NT2/D1 (cell line): ENCODE measurements around the gene RGS19.
A peak's percentile ranks its signal among the peaks of the same experiment; 100 is the strongest.
"Not testable (repeated sequence)": the region's sequence is repeated elsewhere in the genome, so short reads cannot be mapped to it uniquely, and the experiment has no call there.

Source experiments
- DNase-seq: peaks from one replicate; pipeline ENCODE4 v3.0.0-alpha.2; 2011; ENCODE audit warnings: low read depth, low spot score
- H3K27me3 ChIP-seq: 2 replicates; pipeline ENCODE4 v1.6.0; 2011; ENCODE audit warnings: mild to moderate bottlenecking; ENCODE audit not compliant: insufficient read length, insufficient read depth
- H3K36me3 ChIP-seq: 2 replicates; pipeline ENCODE4 v1.6.1; 2011; ENCODE audit warnings: mild to moderate bottlenecking, low read length, mixed read lengths; ENCODE audit not compliant: insufficient read depth, insufficient read length
- H3K4me1 ChIP-seq: 2 replicates; pipeline ENCODE4 v1.5.1; 2011; ENCODE audit not compliant: insufficient read depth, insufficient read length
- H3K4me3 ChIP-seq: 2 replicates; pipeline ENCODE4 v1.5.1; 2011; ENCODE audit warnings: low read depth; ENCODE audit not compliant: insufficient read length
- H3K9ac ChIP-seq: 2 replicates; pipeline ENCODE4 v1.6.0; 2011; ENCODE audit warnings: low read depth; ENCODE audit not compliant: insufficient read length
- H3K9me3 ChIP-seq: 2 replicates; pipeline ENCODE4 v1.5.1; 2011; ENCODE audit warnings: mild to moderate bottlenecking, low read length; ENCODE audit not compliant: insufficient read depth
- SUZ12 ChIP-seq: IDR thresholded peaks from 2 replicates; pipeline ENCODE4 v1.6.1; 2011; ENCODE audit not compliant: insufficient read length, insufficient read depth; ENCODE audit errors: extremely low read depth
- YY1 ChIP-seq: IDR thresholded peaks from 2 replicates; pipeline ENCODE4 v1.6.1; 2011; ENCODE audit not compliant: insufficient read length, insufficient read depth
- ZNF274 ChIP-seq: IDR thresholded peaks from 2 replicates; pipeline ENCODE4 v1.6.1; 2011; ENCODE audit warnings: mild to moderate bottlenecking, low read depth, low read length

Gene RGS19

DNA sequence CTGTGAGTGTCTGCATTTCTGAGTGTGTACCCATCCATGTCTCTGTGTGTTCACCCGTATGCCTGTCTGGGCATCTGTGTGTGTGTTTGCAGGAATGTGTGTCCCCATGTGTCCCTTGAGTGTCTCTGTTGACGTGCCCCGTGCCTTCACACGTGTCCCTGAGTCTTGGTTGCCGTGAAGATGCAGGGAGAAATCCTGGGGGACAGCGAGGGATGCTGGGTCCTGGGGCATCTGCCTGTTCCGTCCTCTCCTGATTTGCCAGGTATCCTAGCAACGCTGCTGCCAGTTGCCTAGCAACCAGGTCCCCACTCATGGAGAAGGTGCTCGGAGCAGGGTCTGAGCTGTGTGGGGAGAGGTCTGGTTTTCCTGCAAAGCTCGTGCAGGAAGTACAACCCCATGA lies 10.8 kb upstream of the RGS19 start:
- H3K36me3 ChIP-seq: no peaks in the 10 kb centered on the region
- no peak for TF ChIP-seq YY1
- no peak for TF ChIP-seq SUZ12
- TF ChIP-seq ZNF274: no peak
- no peak for DNase-seq
- H3K4me3 ChIP-seq: no peak overlapping the region
- H3K9ac ChIP-seq: no peak overlapping the region
- peaks cover 6% of the 10 kb centered on the region; the same call in 1 of the 2 replicates for H3K9me3 ChIP-seq
- peaks cover 36% of the 10 kb centered on the region for H3K27me3 ChIP-seq
- H3K4me1 ChIP-seq: peaks cover 10% of the 10 kb centered on the region

DNA sequence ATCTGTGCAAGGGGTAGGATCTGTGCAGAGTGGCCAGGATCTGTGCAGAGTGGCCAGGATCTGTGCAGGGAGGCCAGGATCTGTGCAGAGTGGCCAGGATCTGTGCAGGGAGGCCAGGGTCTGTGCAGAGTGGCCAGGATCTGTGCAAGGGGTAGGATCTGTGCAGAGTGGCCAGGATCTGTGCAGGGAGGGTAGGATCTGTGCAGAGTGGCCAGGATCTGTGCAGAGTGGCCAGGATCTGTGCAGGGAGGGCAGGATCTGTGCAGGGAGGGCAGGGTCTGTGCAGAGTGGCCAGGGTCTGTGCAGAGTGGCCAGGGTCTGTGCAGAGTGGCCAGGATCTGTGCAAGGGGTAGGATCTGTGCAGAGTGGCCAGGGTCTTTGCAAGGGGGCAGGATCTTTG lies 9.3 kb upstream of the RGS19 start:
- H3K9me3 ChIP-seq, DNase-seq, H3K36me3 ChIP-seq, H3K9ac ChIP-seq, H3K4me3 ChIP-seq: not testable (repeated sequence)
- Histone ChIP-seq H3K4me1 (peaks cover 19% of the 10 kb centered on the region), H3K27me3 (peaks cover 52% of the 10 kb centered on the region)

DNA sequence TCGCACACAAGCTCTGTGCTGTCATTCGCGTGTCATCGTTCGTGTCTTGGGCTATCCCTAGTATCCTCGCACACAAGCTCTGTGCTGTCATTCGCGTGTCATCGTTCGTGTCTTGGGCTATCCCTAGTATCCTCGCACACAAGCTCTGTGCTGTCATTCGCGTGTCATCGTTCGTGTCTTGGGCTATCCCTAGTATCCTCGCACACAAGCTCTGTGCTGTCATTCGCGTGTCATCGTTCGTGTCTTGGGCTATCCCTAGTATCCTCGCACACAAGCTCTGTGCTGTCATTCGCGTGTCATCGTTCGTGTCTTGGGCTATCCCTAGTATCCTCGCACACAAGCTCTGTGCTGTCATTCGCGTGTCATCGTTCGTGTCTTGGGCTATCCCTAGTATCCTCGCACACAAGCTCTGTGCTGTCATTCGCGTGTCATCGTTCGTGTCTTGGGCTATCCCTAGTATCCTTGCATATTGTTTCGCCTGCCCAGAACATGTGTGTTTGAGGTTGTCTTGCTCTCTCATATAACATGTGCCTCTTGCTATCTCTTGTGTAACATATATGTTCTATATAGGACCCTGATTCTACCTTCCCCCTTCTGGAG lies 8.0 kb upstream of the RGS19 start:
- H3K9ac ChIP-seq, DNase-seq, H3K36me3 ChIP-seq, H3K9me3 ChIP-seq, H3K4me3 ChIP-seq: not testable (repeated sequence)
- Histone ChIP-seq H3K4me1 (peaks cover 22% of the 10 kb centered on the region), H3K27me3 (peaks cover 59% of the 10 kb centered on the region)

DNA sequence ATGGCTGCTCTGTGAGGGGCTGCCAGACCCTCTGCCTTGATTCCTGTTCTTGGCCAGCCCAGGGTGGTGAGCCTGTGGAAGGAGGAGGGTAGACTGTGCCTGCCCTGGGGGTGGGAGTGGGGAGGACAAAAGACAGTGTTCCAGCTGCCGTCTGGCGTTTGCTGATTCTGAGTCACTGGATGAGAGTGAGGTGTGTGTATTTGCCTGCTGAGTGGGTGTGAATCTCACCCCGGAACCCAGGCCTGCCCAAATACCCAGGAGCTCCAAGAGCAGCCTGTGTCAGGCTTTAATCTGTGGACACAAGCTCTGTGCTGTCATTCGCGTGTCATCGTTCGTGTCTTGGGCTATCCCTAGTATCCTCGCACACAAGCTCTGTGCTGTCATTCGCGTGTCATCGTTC lies 7.5 kb upstream of the RGS19 start:
- DNase-seq: no peak
- Histone ChIP-seq H3K36me3 (no peaks in the 10 kb centered on the region), H3K27me3 (peaks cover 61% of the 10 kb centered on the region), H3K9ac (no peak overlapping the region), H3K4me3 (no peak overlapping the region), H3K4me1 (peaks cover 23% of the 10 kb centered on the region), H3K9me3 (peaks cover 6% of the 10 kb centered on the region; the same call in 1 of the 2 replicates)
- TF ChIP-seq YY1: no peak
- TF ChIP-seq SUZ12: no peak
- no peak for TF ChIP-seq ZNF274

- Histone ChIP-seq H3K9me3 (peaks cover 6% of the 10 kb centered on the region; the same call in 1 of the 2 replicates), H3K4me3 (peak overlapping the region; percentile 70), H3K9ac (peak overlapping the region; percentile 88), H3K4me1 (peaks cover 26% of the 10 kb centered on the region), H3K36me3 (no peaks in the 10 kb centered on the region), H3K27me3 (peaks cover 78% of the 10 kb centered on the region)
- no peak for DNase-seq
- no peak for TF ChIP-seq SUZ12
- no peak for TF ChIP-seq YY1
- no peak for TF ChIP-seq ZNF274
Observed at GRCh38 chr20:64084685-64085152, 5.4 kb upstream of the RGS19 start.

DNA sequence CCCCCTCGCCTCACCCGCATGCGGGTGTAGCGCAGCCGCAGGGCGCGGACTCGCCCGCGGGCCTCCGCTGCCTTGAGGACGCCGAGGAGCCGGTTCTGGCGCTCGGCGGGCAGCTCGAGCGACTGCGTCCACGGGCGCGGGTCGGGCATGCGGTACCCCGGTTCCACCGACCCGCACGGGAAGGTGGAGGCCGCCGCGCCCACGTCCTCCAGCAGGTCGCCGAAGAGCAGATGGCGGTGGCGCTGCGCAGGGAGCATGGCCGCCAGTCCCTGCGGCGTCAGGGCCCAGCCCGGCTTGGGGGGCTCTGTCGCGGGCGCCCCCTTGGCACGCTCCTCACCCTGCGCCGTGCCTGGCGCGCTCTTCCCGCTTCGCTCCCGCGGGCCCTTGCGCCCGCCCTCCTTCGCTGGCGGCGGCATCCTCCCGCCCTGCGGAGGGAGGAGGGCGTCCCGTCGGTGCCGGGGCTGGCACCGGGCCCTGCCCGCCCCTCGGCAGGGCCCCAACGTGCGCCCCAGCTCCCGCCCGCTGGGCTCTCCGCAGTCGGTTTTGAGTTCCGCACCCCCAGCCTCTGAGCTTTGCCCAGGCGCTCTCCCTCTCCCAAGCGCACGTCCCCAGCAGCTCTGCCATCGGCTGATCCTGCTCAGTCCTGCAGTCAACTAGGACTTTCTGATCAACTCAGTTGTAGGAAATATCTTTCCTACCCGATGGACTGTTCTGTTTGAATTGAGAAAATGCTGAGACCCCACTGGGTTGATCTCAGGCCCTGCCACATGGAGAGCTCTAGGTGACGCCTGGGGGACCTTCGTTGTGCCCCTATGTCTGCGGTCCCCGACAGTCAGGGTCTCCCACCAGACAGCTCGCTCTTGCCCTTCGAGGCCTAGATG lies 4.7 kb upstream of the RGS19 start, which contains the start of gene LKAAEAR1:
Gene LKAAEAR1 (minus strand): TSS at position 595 of the 881 bp plus-strand sequence. CDS start 179 bp downstream, at position 416.
- H3K4me1 ChIP-seq: peaks cover 26% of the 10 kb centered on the region
- TF ChIP-seq ZNF274: no peak
- TF ChIP-seq YY1: no peak
- no peak for TF ChIP-seq SUZ12
- peaks cover 6% of the 10 kb centered on the region; the same call in 1 of the 2 replicates for H3K9me3 ChIP-seq
- peak within 1 kb of the TSS; percentile 70 for H3K4me3 ChIP-seq
- DNase-seq: no peak
- H3K27me3 ChIP-seq: peaks cover 72% of the 10 kb centered on the region
- H3K36me3 ChIP-seq: no peaks in the 10 kb centered on the region
- H3K9ac ChIP-seq: peak within 1 kb of the TSS; percentile 88

DNA sequence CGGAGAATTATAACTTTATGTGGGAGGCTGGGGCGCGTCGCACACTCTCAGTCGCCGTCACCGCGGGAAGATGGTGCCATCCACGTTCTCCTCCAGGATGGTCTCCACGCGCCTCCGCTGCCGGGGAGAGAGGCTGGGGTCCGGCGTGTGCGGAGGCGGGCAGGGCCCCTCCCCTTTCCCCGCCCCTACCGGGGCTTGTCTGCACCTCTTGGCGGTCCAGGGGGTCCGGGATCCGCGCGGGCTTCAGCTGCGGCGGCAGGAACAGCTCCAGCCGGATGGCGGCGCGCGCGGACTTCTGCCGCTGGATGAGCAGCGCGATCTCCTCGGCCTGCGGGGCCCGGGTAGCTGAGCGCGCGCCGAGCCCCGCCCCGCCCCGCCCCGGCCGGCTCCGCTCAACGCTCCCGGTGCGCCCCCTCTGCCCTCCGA lies 4.1 kb upstream of the RGS19 start:
- no peak for TF ChIP-seq SUZ12
- no peak for TF ChIP-seq YY1
- TF ChIP-seq ZNF274: no peak
- peak; percentile 64 for DNase-seq
- H3K9ac ChIP-seq: peak overlapping the region; percentile 88
- H3K4me1 ChIP-seq: peaks cover 29% of the 10 kb centered on the region
- H3K4me3 ChIP-seq: peak overlapping the region; percentile 70
- H3K9me3 ChIP-seq: peaks cover 6% of the 10 kb centered on the region; the same call in 1 of the 2 replicates
- H3K36me3 ChIP-seq: no peaks in the 10 kb centered on the region
- H3K27me3 ChIP-seq: peaks cover 68% of the 10 kb centered on the region
